RWPE2 (cell line): ENCODE measurements around the gene SCOC.

ENCODE experiments used
- ATAC-seq: fragments of 200-7000 bp; cut with Tn5 transposase; 3 replicates; pipeline ENCODE4 v1.9.1; 2021; ENCODE audit warnings: low read depth
- DNase-seq: peaks from one replicate; pipeline ENCODE4 v3.0.0-alpha.2; 2020; ENCODE audit warnings: low spot score
- H3K27ac ChIP-seq: fragments of 450-650 bp; 2 replicates; pipeline ENCODE4 v1.5.1; 2017; ENCODE audit warnings: mild to moderate bottlenecking; ENCODE audit not compliant: poor library complexity, severe bottlenecking
- H3K27me3 ChIP-seq: fragments of 250-450 bp; sonication (Bioruptor Pico); 2 replicates; pipeline ENCODE4 v1.5.1; 2021; ENCODE audit warnings: mild to moderate bottlenecking, moderate library complexity; ENCODE audit not compliant: insufficient read depth, poor library complexity, severe bottlenecking
- H3K36me3 ChIP-seq: fragments of 250-450 bp; sonication (Bioruptor Pico); 2 replicates; pipeline ENCODE4 v1.5.1; 2020; ENCODE audit warnings: low read depth, mild to moderate bottlenecking, moderate library complexity
- H3K4me1 ChIP-seq: fragments of 250-450 bp; sonication (Bioruptor Pico); 2 replicates; pipeline ENCODE4 v1.5.1; 2021; ENCODE audit warnings: mild to moderate bottlenecking, moderate library complexity; ENCODE audit not compliant: insufficient read depth, poor library complexity, severe bottlenecking
- H3K4me3 ChIP-seq: fragments of 250-450 bp; sonication (Bioruptor Pico); 2 replicates; pipeline ENCODE4 v1.5.1; 2021; ENCODE audit warnings: mild to moderate bottlenecking, moderate library complexity; ENCODE audit not compliant: severe bottlenecking
- H3K9me3 ChIP-seq: fragments of 250-450 bp; sonication (Bioruptor Pico); 2 replicates; pipeline ENCODE4 v1.5.1; 2021; ENCODE audit warnings: mild to moderate bottlenecking, moderate library complexity; ENCODE audit not compliant: severe bottlenecking
- TF ChIP-seq, protein P1 (sequence below): fragments of 450-650 bp; IDR thresholded peaks from one replicate; pipeline ENCODE4 v1.5.1; 2017; ENCODE audit warnings: mild to moderate bottlenecking, moderate library complexity; ENCODE audit not compliant: poor library complexity, severe bottlenecking

The SCOC gene

DNA sequence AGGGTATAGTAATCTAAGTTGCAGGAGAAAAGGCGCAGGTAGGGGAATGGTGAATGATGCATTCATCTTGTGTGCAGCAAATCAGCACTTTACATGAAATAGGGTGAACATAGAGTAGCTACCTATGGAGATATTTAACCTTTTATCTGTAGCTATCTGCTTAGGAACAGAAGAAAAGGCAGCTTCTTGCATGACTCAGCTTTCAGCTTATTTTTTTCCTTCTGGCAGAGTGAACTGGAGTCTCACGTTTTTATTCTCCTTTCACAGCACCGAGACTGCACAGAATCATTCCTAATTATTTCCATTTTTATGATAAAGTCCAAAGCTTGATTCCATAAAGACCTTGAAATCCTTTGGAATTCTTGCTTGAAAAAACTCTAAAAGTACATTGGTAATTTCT lies 4.8 kb upstream of the SCOC start:
- no peak for ATAC-seq
- no peak overlapping the region for H3K4me3 ChIP-seq
- no peak for DNase-seq
- TF ChIP-seq, protein P1, sequence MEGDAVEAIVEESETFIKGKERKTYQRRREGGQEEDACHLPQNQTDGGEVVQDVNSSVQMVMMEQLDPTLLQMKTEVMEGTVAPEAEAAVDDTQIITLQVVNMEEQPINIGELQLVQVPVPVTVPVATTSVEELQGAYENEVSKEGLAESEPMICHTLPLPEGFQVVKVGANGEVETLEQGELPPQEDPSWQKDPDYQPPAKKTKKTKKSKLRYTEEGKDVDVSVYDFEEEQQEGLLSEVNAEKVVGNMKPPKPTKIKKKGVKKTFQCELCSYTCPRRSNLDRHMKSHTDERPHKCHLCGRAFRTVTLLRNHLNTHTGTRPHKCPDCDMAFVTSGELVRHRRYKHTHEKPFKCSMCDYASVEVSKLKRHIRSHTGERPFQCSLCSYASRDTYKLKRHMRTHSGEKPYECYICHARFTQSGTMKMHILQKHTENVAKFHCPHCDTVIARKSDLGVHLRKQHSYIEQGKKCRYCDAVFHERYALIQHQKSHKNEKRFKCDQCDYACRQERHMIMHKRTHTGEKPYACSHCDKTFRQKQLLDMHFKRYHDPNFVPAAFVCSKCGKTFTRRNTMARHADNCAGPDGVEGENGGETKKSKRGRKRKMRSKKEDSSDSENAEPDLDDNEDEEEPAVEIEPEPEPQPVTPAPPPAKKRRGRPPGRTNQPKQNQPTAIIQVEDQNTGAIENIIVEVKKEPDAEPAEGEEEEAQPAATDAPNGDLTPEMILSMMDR, result no peak
- H3K4me1 ChIP-seq, result peaks cover 15% of the 10 kb centered on the region
- no peaks in the 10 kb centered on the region for H3K9me3 ChIP-seq
- H3K36me3 ChIP-seq, result no peaks in the 10 kb centered on the region
- peak overlapping the region; percentile 37 for H3K27ac ChIP-seq
- no peaks in the 10 kb centered on the region for H3K27me3 ChIP-seq

DNA sequence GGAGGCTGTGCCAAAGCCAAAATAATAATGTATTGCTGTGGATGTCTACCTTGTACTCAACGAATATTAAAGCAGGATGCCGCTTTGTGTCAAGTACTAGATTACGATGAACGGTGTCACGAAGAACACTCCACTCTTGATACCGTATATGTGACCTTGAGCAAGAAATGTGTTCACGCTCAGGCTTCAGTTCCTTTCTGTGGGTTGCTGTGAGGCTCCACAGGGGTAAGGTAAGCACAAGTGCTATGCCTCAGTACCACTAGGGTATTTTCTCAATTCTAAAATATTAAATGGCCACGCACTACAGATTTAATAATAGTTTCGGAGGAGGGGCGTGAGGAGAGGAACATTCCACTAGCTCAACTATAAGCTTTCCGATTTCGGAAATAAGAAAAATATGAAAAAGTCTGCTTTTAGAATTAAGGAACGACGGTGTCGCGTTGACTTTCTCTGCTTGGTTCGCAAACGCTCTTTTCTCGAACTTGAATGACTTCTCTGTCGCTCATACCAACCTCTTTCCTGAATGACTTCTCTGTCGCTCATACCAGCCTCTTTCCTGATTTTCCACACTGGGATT lies 607 bp upstream of the SCOC start:
- Histone ChIP-seq H3K27ac (peak overlapping the region; percentile 77), H3K9me3 (no peaks in the 10 kb centered on the region), H3K4me1 (peaks cover 21% of the 10 kb centered on the region), H3K36me3 (0 out of 2 replicates have a peak, but pooled peaks cover 5% of the 10 kb centered on the region), H3K27me3 (no peaks in the 10 kb centered on the region), H3K4me3 (peak overlapping the region; percentile 88)
- DNase-seq (no peak), ATAC-seq (peak; percentile 4; the same call in 1 of the 3 replicates)
- TF ChIP-seq, protein P1, result no peak

DNA sequence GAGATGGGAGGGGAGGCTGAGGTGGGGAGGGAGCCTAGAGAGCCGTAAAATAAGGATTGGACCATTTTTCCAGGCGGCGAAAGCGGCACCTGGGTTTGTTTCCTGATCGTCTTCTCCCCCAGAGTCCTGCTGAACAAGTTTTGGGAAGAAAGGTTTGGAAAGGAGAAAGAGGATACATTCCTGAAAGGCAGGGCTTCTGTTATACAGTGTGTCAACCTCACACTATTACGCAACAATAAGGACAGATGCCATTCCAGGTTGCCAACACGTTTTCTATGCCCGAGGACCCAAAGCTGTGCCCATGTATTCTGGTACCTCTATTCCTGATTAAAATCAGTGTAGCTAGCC lies 658 bp downstream of the SCOC start:
- no peaks in the 10 kb centered on the region for H3K27me3 ChIP-seq
- peak overlapping the region; percentile 77 for H3K27ac ChIP-seq
- no peak for DNase-seq
- TF ChIP-seq, protein P1, result no peak
- H3K4me3 ChIP-seq, result peak overlapping the region; percentile 88
- ATAC-seq, result peak; percentile 0; the same call in 1 of the 3 replicates
- peaks cover 10% of the 10 kb centered on the region for H3K36me3 ChIP-seq
- H3K4me1 ChIP-seq, result peaks cover 11% of the 10 kb centered on the region
- no peaks in the 10 kb centered on the region for H3K9me3 ChIP-seq

DNA sequence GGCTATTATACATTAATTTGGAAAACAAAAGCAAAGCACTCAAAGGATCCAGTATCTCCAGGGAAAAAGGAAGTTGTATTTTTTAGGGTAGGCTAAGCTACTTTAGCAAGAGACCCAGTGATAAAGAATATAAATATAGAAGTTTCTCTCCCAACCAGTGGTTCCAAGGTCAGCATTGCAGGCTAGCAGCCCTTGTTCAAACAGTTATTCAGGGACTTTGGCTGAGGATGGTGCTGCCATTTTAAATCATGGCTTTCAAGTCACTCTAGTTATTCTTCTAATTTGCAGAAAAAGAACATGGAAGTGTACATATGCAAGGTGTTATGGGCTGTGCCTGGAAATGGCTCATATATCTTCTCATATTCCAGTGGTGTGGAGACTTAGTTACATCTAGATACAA lies 9.3 kb downstream of the SCOC start:
- ATAC-seq, result no peak
- TF ChIP-seq, protein P1, result no peak
- H3K36me3 ChIP-seq, result peaks cover 34% of the 10 kb centered on the region

DNA sequence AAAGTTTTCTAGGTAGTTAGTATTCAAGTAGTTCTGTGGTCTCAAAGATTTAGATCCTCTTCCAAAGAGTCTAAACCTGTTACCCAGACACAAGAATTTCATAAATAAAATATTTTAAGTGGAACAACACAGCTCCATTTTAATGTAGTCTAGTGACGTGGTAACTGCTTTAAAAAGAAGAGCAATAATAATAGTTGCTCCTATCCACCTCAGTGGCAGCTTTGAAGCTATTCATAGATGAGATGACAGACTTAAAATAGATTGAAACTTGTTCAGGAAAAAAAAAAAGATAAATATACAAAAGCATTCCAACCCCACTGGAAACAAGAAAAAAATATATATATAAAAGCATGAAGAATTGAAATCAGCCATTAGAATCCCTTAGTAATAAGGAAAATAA lies 14.6 kb downstream of the SCOC start:
- Histone ChIP-seq H3K4me1 (no peaks in the 10 kb centered on the region), H3K4me3 (no peak overlapping the region)
- TF ChIP-seq, protein P1, result no peak

More for the DNA sequence above, 9.3 kb downstream of the SCOC start:
- Histone ChIP-seq H3K4me1 (no peaks in the 10 kb centered on the region), H3K27ac (no peak overlapping the region), H3K4me3 (no peak overlapping the region), H3K9me3 (no peaks in the 10 kb centered on the region), H3K27me3 (no peaks in the 10 kb centered on the region)
- DNase-seq, result no peak

More for the DNA sequence above, 14.6 kb downstream of the SCOC start:
- H3K36me3 ChIP-seq, result no peaks in the 10 kb centered on the region
- no peaks in the 10 kb centered on the region for H3K27me3 ChIP-seq
- no peak for DNase-seq
- no peak overlapping the region for H3K27ac ChIP-seq
- no peaks in the 10 kb centered on the region for H3K9me3 ChIP-seq
- no peak for ATAC-seq
